Right forelimb (tissue), 1 donor: ENCODE results near the gene RBPMS2.

Source experiments
- DNase-seq: peaks from one replicate; pipeline ENCODE4 v3.0.0-alpha.2; 2018

RBPMS2 gene

GRCh38 chr15:64781299-64781698 lies 5.9 kb upstream of the RBPMS2 start:
- no peak for DNase-seq

- no peak for DNase-seq
Observed at GRCh38 chr15:64780600-64781156, 5.3 kb upstream of the RBPMS2 start.

- DNase-seq: no peak
Observed at GRCh38 chr15:64779630-64780029, 4.2 kb upstream of the RBPMS2 start.

GRCh38 chr15:64779024-64779423 lies 3.6 kb upstream of the RBPMS2 start:
- no peak for DNase-seq

- no peak for DNase-seq
Observed at GRCh38 chr15:64776402-64776786, 1.0 kb upstream of the RBPMS2 start.

GRCh38 chr15:64774629-64775493 lies 528 bp downstream of the RBPMS2 start:
- DNase-seq: peak; percentile 56

- no peak for DNase-seq
Observed at GRCh38 chr15:64774037-64774628, 1.3 kb downstream of the RBPMS2 start.

- no peak for DNase-seq
Observed at GRCh38 chr15:64773606-64774005, 1.8 kb downstream of the RBPMS2 start.

- DNase-seq: no peak
Observed at GRCh38 chr15:64772964-64773363, 2.4 kb downstream of the RBPMS2 start.

- no peak for DNase-seq
Observed at GRCh38 chr15:64772488-64772887, 2.9 kb downstream of the RBPMS2 start.

GRCh38 chr15:64770626-64771025 lies 4.8 kb downstream of the RBPMS2 start:
- DNase-seq: no peak

GRCh38 chr15:64767203-64767602 lies 8.2 kb downstream of the RBPMS2 start:
- DNase-seq: no peak

GRCh38 chr15:64766058-64766457 lies 9.3 kb downstream of the RBPMS2 start:
- no peak for DNase-seq

GRCh38 chr15:64763874-64764273 lies 11.5 kb downstream of the RBPMS2 start:
- DNase-seq: no peak

- DNase-seq: no peak
Observed at GRCh38 chr15:64763462-64763861, 11.9 kb downstream of the RBPMS2 start.

- DNase-seq: no peak
Observed at GRCh38 chr15:64763021-64763420, 12.4 kb downstream of the RBPMS2 start.

GRCh38 chr15:64762546-64762945 lies 12.8 kb downstream of the RBPMS2 start:
- DNase-seq: no peak

- no peak for DNase-seq
Observed at GRCh38 chr15:64761156-64761555, 14.2 kb downstream of the RBPMS2 start.

GRCh38 chr15:64760056-64760455 lies 15.3 kb downstream of the RBPMS2 start:
- no peak for DNase-seq

- DNase-seq: no peak
Observed at GRCh38 chr15:64755427-64755940, 19.9 kb downstream of the RBPMS2 start.

- no peak for DNase-seq
Observed at GRCh38 chr15:64754663-64755426, 20.5 kb downstream of the RBPMS2 start.

GRCh38 chr15:64753480-64754185 lies 21.8 kb downstream of the RBPMS2 start:
- DNase-seq: no peak

GRCh38 chr15:64751464-64751863 lies 23.9 kb downstream of the RBPMS2 start:
- DNase-seq: no peak
